GM23338 (cell line): Measurements from ENCODE around the gene CTNNA3. TPM values are rescaled to one million over a fixed set of nuclear protein-coding genes. Genes with fewer than 3 reads are reported as not detected.

Source experiments
- ATAC-seq: fragments of 200-7000 bp; cut with Tn5 transposase; 3 replicates; pipeline ENCODE4 v1.9.1; 2020
- DNase-seq: peaks from one replicate; pipeline ENCODE4 v3.0.0-alpha.2; 2015; ENCODE audit warnings: low spot score
- H2AFZ ChIP-seq: fragments of 200-600 bp; sonication (generic); 2 replicates; pipeline ENCODE4 v1.8.0; 2016; ENCODE audit warnings: antibody characterized with exemption, mild to moderate bottlenecking, moderate library complexity
- H3F3A ChIP-seq: fragments of 200-600 bp; sonication (generic); replicated peaks from 2 replicates; pipeline ENCODE4 v1.8.0; 2017; ENCODE audit warnings: antibody characterized with exemption, mixed run types, low read depth
- H3K27ac ChIP-seq: fragments of 200-600 bp; sonication (generic); 2 replicates; pipeline ENCODE4 v1.6.1; 2016; ENCODE audit warnings: low read depth
- H3K27me3 ChIP-seq: fragments of 200-600 bp; sonication (generic); 2 replicates; pipeline ENCODE4 v1.8.0; 2016; ENCODE audit warnings: mild to moderate bottlenecking, mixed run types, moderate library complexity; ENCODE audit not compliant: insufficient read depth
- H3K36me3 ChIP-seq: fragments of 200-600 bp; sonication (generic); 2 replicates; pipeline ENCODE4 v1.8.0; 2016; ENCODE audit warnings: mild to moderate bottlenecking; ENCODE audit not compliant: insufficient read depth
- H3K4me1 ChIP-seq: fragments of 200-600 bp; sonication (generic); 2 replicates; pipeline ENCODE4 v1.8.0; 2016; ENCODE audit warnings: mild to moderate bottlenecking, moderate library complexity; ENCODE audit not compliant: insufficient read depth
- H3K4me2 ChIP-seq: fragments of 200-600 bp; sonication (generic); 2 replicates; pipeline ENCODE4 v1.7.1; 2017; ENCODE audit warnings: mixed run types
- H3K4me3 ChIP-seq: fragments of 200-600 bp; sonication (generic); 2 replicates; pipeline ENCODE4 v1.6.1; 2016; ENCODE audit warnings: mixed run types
- H3K79me2 ChIP-seq: fragments of 200-600 bp; sonication (generic); replicated peaks from 2 replicates; pipeline ENCODE4 v1.8.0; 2017; ENCODE audit warnings: mild to moderate bottlenecking; ENCODE audit not compliant: insufficient read depth
- H3K9me2 ChIP-seq: fragments of 200-600 bp; sonication (generic); 2 replicates; pipeline ENCODE4 v1.8.0; 2017; ENCODE audit not compliant: insufficient read depth
- H4K20me1 ChIP-seq: fragments of 200-600 bp; sonication (generic); replicated peaks from 2 replicates; pipeline ENCODE4 v1.8.0; 2017; ENCODE audit warnings: mild to moderate bottlenecking; ENCODE audit not compliant: insufficient read depth
- H3K27ac Mint-ChIP-seq: 2 replicates; pipeline ENCODE4 v1.8.0; 2020; ENCODE audit warnings: inconsistent platforms, mild to moderate bottlenecking, moderate library complexity, mixed read lengths
- H3K27me3 Mint-ChIP-seq: 3 replicates; pipeline ENCODE4 v1.8.0; 2022; ENCODE audit warnings: low read depth, mild to moderate bottlenecking, moderate library complexity, mixed read lengths, inconsistent platforms; ENCODE audit not compliant: insufficient read depth, poor library complexity
- H3K36me3 Mint-ChIP-seq: 3 replicates; pipeline ENCODE4 v1.8.0; 2021; ENCODE audit warnings: low read depth, mild to moderate bottlenecking, inconsistent platforms, moderate library complexity, mixed read lengths
- H3K4me1 Mint-ChIP-seq: 3 replicates; pipeline ENCODE4 v1.8.0; 2020; ENCODE audit warnings: mild to moderate bottlenecking, inconsistent platforms, mixed read lengths
- H3K4me3 Mint-ChIP-seq: 3 replicates; pipeline ENCODE4 v1.8.0; 2021; ENCODE audit warnings: moderate library complexity, mild to moderate bottlenecking, inconsistent platforms, mixed read lengths
- H3K9me3 Mint-ChIP-seq: 3 replicates; pipeline ENCODE4 v1.8.0; 2020; ENCODE audit warnings: moderate library complexity, mild to moderate bottlenecking, inconsistent platforms, mixed read lengths
- CREB1 ChIP-seq: fragments of 250-450 bp; sonication (Bioruptor Pico); IDR thresholded peaks from 2 replicates; pipeline ENCODE4 v1.5.0; 2020; ENCODE audit warnings: low read depth, mild to moderate bottlenecking, moderate library complexity
- CTCF ChIP-seq, 2 experiments: fragments of 200-600 bp in 1 of 2; sonication (generic) in 1 of 2; conservative IDR thresholded peaks; 2 replicates each; pipeline versions ENCODE4 v1.5.1 to v1.6.1; 2016 to 2017; ENCODE audit warnings: antibody characterized with exemption in 2 of 2, low read depth in 2 of 2, mild to moderate bottlenecking in 2 of 2, moderate library complexity in 1 of 2
- EZH2 ChIP-seq: fragments of 200-600 bp; sonication (generic); IDR thresholded peaks from one replicate; pipeline ENCODE4 v1.8.0; 2017; ENCODE audit warnings: antibody characterized with exemption, mild to moderate bottlenecking, low read depth; ENCODE audit not compliant: unreplicated experiment
- EZH2phosphoT487 ChIP-seq: fragments of 200-600 bp; sonication (generic); IDR thresholded peaks from one replicate; pipeline ENCODE4 v1.8.1; 2018; ENCODE audit warnings: antibody characterized with exemption; ENCODE audit not compliant: unreplicated experiment
- JUNB ChIP-seq: IDR thresholded peaks from one replicate; pipeline ENCODE4 v1.6.1; 2016; ENCODE audit warnings: antibody characterized with exemption; ENCODE audit not compliant: unreplicated experiment
- NANOG ChIP-seq: IDR thresholded peaks from 2 replicates; pipeline ENCODE4 v1.6.1; 2016; ENCODE audit warnings: antibody characterized with exemption, borderline replicate concordance
- POLR2AphosphoS5 ChIP-seq: IDR thresholded peaks from 2 replicates; pipeline ENCODE4 v1.6.1; 2016; ENCODE audit warnings: antibody characterized with exemption, low read depth
- REST ChIP-seq: IDR thresholded peaks from one replicate; pipeline ENCODE4 v1.6.1; 2018; ENCODE audit warnings: antibody characterized with exemption; ENCODE audit not compliant: unreplicated experiment
- STAT1 ChIP-seq: IDR thresholded peaks from one replicate; pipeline ENCODE4 v1.6.1; 2016; ENCODE audit warnings: antibody characterized with exemption; ENCODE audit not compliant: unreplicated experiment
- ZNF114 ChIP-seq: fragments of 250-450 bp; sonication (Bioruptor Pico); IDR thresholded peaks from 2 replicates; pipeline ENCODE4 v1.5.0; 2020; ENCODE audit warnings: mild to moderate bottlenecking, moderate library complexity
- ZNF331 ChIP-seq: fragments of 250-450 bp; sonication (Bioruptor Pico); IDR thresholded peaks from 2 replicates; pipeline ENCODE4 v1.5.0; 2020; ENCODE audit warnings: low read depth, mild to moderate bottlenecking, moderate library complexity
- polyA plus RNA-seq: library from polyadenylated mRNA; unstranded; fragments of >200 nt; fragmentation: Nextera tagmentation; extraction: Ambion mirVana; gene quantifications from 2 replicates; pipeline ENCODE4 v1.2.1, GENCODE V29; 2016
- total RNA-seq: library from RNA; depleted of rRNA; stranded (reverse); fragments of >200 nt; shearing (Covaris generic); gene quantifications from 2 replicates; pipeline ENCODE4 v1.2.3, GENCODE V29; 2014

CTNNA3 gene
- total and polyA plus RNA-seq, 2 experiments from 2014 or later = 0.71 to 3.3 TPM

- TF ChIP-seq POLR2AphosphoS5 (no peak), JUNB (no peak), ZNF114 (CRISPR knock-in tag) (no peak), STAT1 (no peak), EZH2 (no peak), CTCF (conservative IDR thresholded peaks at IDR 0.05; ENCODE audit: low read depth in 2 of 2) (no peak), NANOG (no peak), CREB1 (CRISPR knock-in tag) (no peak), ZNF331 (no peak)
- no peaks in the 10 kb centered on the region for H3F3A ChIP-seq
- DNase-seq (no peak), ATAC-seq (no peak)
- Mint-ChIP-seq H3K4me3 (no peak overlapping the region), H3K27me3 (no peaks in the 10 kb centered on the region), H3K36me3 (no peaks in the 10 kb centered on the region), H3K27ac (no peak overlapping the region), H3K9me3 (no peaks in the 10 kb centered on the region), H3K4me1 (peaks cover 2% of the 10 kb centered on the region; the same call in 1 of the 3 replicates)
- no peaks in the 10 kb centered on the region for H4K20me1 ChIP-seq
- H2AFZ ChIP-seq = no peak overlapping the region
- H3K4me2 ChIP-seq = no peak overlapping the region
- H3K36me3 ChIP-seq = no peaks in the 10 kb centered on the region
- no peaks in the 10 kb centered on the region for H3K79me2 ChIP-seq
- no peaks in the 10 kb centered on the region for H3K4me1 ChIP-seq
- H3K4me3 ChIP-seq = no peak overlapping the region
- no peak overlapping the region for H3K27ac ChIP-seq
- no peaks in the 10 kb centered on the region for H3K9me2 ChIP-seq
- no peaks in the 10 kb centered on the region for H3K27me3 ChIP-seq
Observed at GRCh38 chr10:66183028-66183427, 1513.0 kb downstream of the CTNNA3 start.

GRCh38 chr10:66180581-66181318 is 1515.2 kb downstream of the CTNNA3 start:
- DNase-seq = peak; percentile 82
- TF ChIP-seq JUNB (no peak), STAT1 (no peak), ZNF114 (CRISPR knock-in tag) (no peak), EZH2 (no peak), EZH2phosphoT487 (no peak), REST (no peak), ZNF331 (no peak), CREB1 (CRISPR knock-in tag) (peak; percentile 71)

More at GRCh38 chr10:66180581-66181318, 1515.2 kb downstream of the CTNNA3 start:
- Histone ChIP-seq H4K20me1 (no peaks in the 10 kb centered on the region), H3K79me2 (no peaks in the 10 kb centered on the region), H3K27me3 (no peaks in the 10 kb centered on the region), H3K4me2 (no peak overlapping the region), H3K4me1 (no peaks in the 10 kb centered on the region), H3F3A (no peaks in the 10 kb centered on the region), H2AFZ (no peak overlapping the region), H3K9me2 (no peaks in the 10 kb centered on the region), H3K27ac (peak overlapping the region; percentile 0; the same call in 1 of the 2 replicates), H3K4me3 (no peak overlapping the region), H3K36me3 (no peaks in the 10 kb centered on the region)
- Mint-ChIP-seq H3K4me3 (no peak overlapping the region), H3K27me3 (no peaks in the 10 kb centered on the region), H3K4me1 (peaks cover 2% of the 10 kb centered on the region; the same call in 1 of the 3 replicates), H3K36me3 (no peaks in the 10 kb centered on the region), H3K9me3 (no peaks in the 10 kb centered on the region), H3K27ac (peak overlapping the region; percentile 14; the same call in 1 of the 2 replicates)
- ATAC-seq = peak; percentile 58
